HepG2 (cell line): ENCODE data around the gene AFTPH.

Experiments used
- FOXM1 ChIP-seq: sonication (generic); formaldehyde crosslinking; IDR thresholded peaks from 2 replicates; pipeline ENCODE4 v1.5.0; 2020; ENCODE audit warnings: missing genetic modification reagents
- GABPA ChIP-seq, 2 experiments: IDR thresholded peaks; 2 replicates each; pipeline ENCODE4 v1.6.1; 2011 to 2016; ENCODE audit warnings: low read depth in 2 of 2, low read length in 1 of 2, missing biosample characterization in 1 of 2, missing genetic modification characterization in 1 of 2
- HNRNPUL1 ChIP-seq: fragments of 200-400 bp; formaldehyde crosslinking; IDR thresholded peaks from 2 replicates; pipeline ENCODE4 v1.6.1; 2017; ENCODE audit warnings: low read depth, mild to moderate bottlenecking, low read length, moderate library complexity
- NFIC ChIP-seq: IDR thresholded peaks from 2 replicates; pipeline ENCODE4 v1.6.1; 2012; ENCODE audit warnings: mild to moderate bottlenecking, low read length, inconsistent platforms
- NFYB ChIP-seq: sonication (generic); formaldehyde crosslinking; IDR thresholded peaks from 2 replicates; pipeline ENCODE4 v1.4.0; 2020; ENCODE audit warnings: missing genetic modification reagents
- SETDB1 ChIP-seq: sonication (generic); formaldehyde crosslinking; IDR thresholded peaks from 2 replicates; pipeline ENCODE4 v1.5.1; 2020; ENCODE audit warnings: missing genetic modification reagents, mild to moderate bottlenecking, borderline replicate concordance
- TCF12 ChIP-seq, 2 experiments: fragments of 450-650 bp in 1 of 2; sonication (generic) in 1 of 2; formaldehyde crosslinking in 1 of 2; IDR thresholded peaks; 2 replicates each; pipeline versions ENCODE4 v1.6.1 to v1.8.0; 2017 to 2022; ENCODE audit warnings: antibody characterized with exemption in 1 of 2, mild to moderate bottlenecking in 1 of 2, missing genetic modification reagents in 1 of 2, moderate library complexity in 1 of 2
- ZNF101 ChIP-seq: sonication (generic); formaldehyde crosslinking; IDR thresholded peaks from 2 replicates; pipeline ENCODE4 v1.4.0; 2020; ENCODE audit warnings: mild to moderate bottlenecking, low read depth, missing genetic modification reagents, borderline replicate concordance
- TF ChIP-seq, protein P1 (sequence below): sonication (generic); formaldehyde crosslinking; IDR thresholded peaks from 2 replicates; pipeline ENCODE4 v1.5.0; 2020; ENCODE audit warnings: mild to moderate bottlenecking, missing genetic modification reagents, moderate library complexity
- TF ChIP-seq, protein P2 (sequence below), 2 experiments: IDR thresholded peaks; 2 replicates each; pipeline ENCODE4 v1.6.1; 2011 to 2012; ENCODE audit warnings: low read length in 2 of 2, borderline replicate concordance in 1 of 2, low read depth in 1 of 2, mild to moderate bottlenecking in 1 of 2, moderate library complexity in 1 of 2

DNA sequence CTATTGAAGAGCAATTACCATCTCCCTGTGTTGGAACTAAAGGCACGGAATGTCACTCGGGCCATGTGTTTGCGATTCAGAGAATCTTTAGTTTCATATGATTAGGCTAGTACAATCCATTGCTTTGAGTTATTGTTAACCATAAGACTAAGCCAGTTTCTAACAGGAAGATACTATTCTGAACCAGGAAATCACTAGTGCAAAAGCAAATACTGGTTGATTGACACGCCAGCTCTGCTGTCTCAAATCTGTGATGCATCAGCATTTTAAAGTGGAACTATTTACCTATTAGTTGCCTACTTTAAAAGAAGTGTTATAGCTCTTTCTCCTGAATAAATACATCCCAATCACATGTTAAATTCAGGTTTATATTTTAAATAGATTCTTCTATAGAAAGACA lies 61.9 kb downstream of the AFTPH start:
- no peak for TF ChIP-seq TCF12 (IDR thresholded peaks at IDR 0.05)
- TF ChIP-seq TCF12 (CRISPR knock-in tag; IDR thresholded peaks at IDR 0.05): no peak
- TF ChIP-seq, protein P1, sequence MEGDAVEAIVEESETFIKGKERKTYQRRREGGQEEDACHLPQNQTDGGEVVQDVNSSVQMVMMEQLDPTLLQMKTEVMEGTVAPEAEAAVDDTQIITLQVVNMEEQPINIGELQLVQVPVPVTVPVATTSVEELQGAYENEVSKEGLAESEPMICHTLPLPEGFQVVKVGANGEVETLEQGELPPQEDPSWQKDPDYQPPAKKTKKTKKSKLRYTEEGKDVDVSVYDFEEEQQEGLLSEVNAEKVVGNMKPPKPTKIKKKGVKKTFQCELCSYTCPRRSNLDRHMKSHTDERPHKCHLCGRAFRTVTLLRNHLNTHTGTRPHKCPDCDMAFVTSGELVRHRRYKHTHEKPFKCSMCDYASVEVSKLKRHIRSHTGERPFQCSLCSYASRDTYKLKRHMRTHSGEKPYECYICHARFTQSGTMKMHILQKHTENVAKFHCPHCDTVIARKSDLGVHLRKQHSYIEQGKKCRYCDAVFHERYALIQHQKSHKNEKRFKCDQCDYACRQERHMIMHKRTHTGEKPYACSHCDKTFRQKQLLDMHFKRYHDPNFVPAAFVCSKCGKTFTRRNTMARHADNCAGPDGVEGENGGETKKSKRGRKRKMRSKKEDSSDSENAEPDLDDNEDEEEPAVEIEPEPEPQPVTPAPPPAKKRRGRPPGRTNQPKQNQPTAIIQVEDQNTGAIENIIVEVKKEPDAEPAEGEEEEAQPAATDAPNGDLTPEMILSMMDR: no peak
- TF ChIP-seq SETDB1 (CRISPR knock-in tag): no peak
- TF ChIP-seq NFYB (CRISPR knock-in tag): no peak
- TF ChIP-seq FOXM1 (CRISPR knock-in tag): no peak
- TF ChIP-seq HNRNPUL1: no peak
- no peak for TF ChIP-seq GABPA (IDR thresholded peaks at IDR 0.05; ENCODE audit: low read depth, low read length)
- no peak for TF ChIP-seq GABPA (CRISPR knock-in tag; IDR thresholded peaks at IDR 0.05; ENCODE audit: low read depth)
- TF ChIP-seq NFIC: no peak
- TF ChIP-seq, protein P2, sequence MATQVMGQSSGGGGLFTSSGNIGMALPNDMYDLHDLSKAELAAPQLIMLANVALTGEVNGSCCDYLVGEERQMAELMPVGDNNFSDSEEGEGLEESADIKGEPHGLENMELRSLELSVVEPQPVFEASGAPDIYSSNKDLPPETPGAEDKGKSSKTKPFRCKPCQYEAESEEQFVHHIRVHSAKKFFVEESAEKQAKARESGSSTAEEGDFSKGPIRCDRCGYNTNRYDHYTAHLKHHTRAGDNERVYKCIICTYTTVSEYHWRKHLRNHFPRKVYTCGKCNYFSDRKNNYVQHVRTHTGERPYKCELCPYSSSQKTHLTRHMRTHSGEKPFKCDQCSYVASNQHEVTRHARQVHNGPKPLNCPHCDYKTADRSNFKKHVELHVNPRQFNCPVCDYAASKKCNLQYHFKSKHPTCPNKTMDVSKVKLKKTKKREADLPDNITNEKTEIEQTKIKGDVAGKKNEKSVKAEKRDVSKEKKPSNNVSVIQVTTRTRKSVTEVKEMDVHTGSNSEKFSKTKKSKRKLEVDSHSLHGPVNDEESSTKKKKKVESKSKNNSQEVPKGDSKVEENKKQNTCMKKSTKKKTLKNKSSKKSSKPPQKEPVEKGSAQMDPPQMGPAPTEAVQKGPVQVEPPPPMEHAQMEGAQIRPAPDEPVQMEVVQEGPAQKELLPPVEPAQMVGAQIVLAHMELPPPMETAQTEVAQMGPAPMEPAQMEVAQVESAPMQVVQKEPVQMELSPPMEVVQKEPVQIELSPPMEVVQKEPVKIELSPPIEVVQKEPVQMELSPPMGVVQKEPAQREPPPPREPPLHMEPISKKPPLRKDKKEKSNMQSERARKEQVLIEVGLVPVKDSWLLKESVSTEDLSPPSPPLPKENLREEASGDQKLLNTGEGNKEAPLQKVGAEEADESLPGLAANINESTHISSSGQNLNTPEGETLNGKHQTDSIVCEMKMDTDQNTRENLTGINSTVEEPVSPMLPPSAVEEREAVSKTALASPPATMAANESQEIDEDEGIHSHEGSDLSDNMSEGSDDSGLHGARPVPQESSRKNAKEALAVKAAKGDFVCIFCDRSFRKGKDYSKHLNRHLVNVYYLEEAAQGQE (IDR thresholded peaks at IDR 0.05; ENCODE audit: borderline replicate concordance in 1 of 2, low read depth in 1 of 2, low read length in 2 of 2): no peak
- no peak for TF ChIP-seq ZNF101
